B cell (primary cell): ENCODE results near the gene NT5E. TPM values are rescaled to one million over a fixed set of nuclear protein-coding genes. Genes with fewer than 3 reads are reported as not detected.

Experiments used
- ATAC-seq: fragments of 200-7000 bp; cut with Tn5 transposase; one replicate; pipeline ENCODE4 v1.10.0; 2021; ENCODE audit warnings: low read depth, mild to moderate bottlenecking, moderate number of reproducible peaks, moderate library complexity
- CTCF ChIA-PET: fragments of 350-600 bp; sonication (Branson Sonifier 250); formaldehyde crosslinking; loops from one replicate; lab custom pipeline; 2021; ENCODE audit warnings: antibody characterized with exemption, inconsistent platforms; lab: Charles Lee
- POLR2A ChIA-PET: fragments of 350-600 bp; sonication (Branson Sonifier 250); formaldehyde crosslinking; loops from one replicate; lab custom pipeline; 2021; ENCODE audit warnings: antibody characterized with exemption; lab: Charles Lee
- DNase-seq: peaks from one replicate; pipeline ENCODE4 v3.0.0; 2013
- H2AFZ ChIP-seq: 2 replicates; pipeline ENCODE4 v1.6.1; 2012; ENCODE audit warnings: mild to moderate bottlenecking, low read depth, low read length; ENCODE audit not compliant: insufficient read depth, poor library complexity, severe bottlenecking
- H3K27ac ChIP-seq, 2 donors: 1 replicate in 1 of 2; 2 replicates in 1 of 2; pipeline ENCODE4 v1.5.1; 2012 to 2013; ENCODE audit warnings: low read length in 2 of 2, mild to moderate bottlenecking in 2 of 2, moderate library complexity in 1 of 2
- H3K27me3 ChIP-seq, 4 experiments: fragments of 200-600 bp in 1 of 4; sonication (generic) in 1 of 4; replicated peaks in 1 of 4; 1 replicate in 2 of 4; 2 replicates in 2 of 4; pipeline versions ENCODE4 v1.6.1 to v1.7.0; 2013 to 2016; ENCODE audit warnings: low read length in 3 of 4, mild to moderate bottlenecking in 2 of 4, mixed read lengths in 1 of 4, moderate library complexity in 1 of 4; ENCODE audit not compliant: insufficient read depth in 4 of 4, control insufficient read depth in 3 of 4; ENCODE audit errors: control extremely low read depth in 1 of 4
- H3K36me3 ChIP-seq, 2 experiments: replicated peaks in 1 of 2; 1 replicate in 1 of 2; 2 replicates in 1 of 2; pipeline versions ENCODE4 v1.6.1 to v1.7.1; 2013; ENCODE audit warnings: low read length in 1 of 2; ENCODE audit not compliant: insufficient read depth in 2 of 2, control insufficient read depth in 1 of 2; ENCODE audit errors: control extremely low read depth in 1 of 2, extremely low read depth in 1 of 2
- H3K4me1 ChIP-seq, 2 donors: fragments of 200-600 bp in 1 of 2; sonication (generic) in 1 of 2; 1 replicate in 1 of 2; 2 replicates in 1 of 2; pipeline versions ENCODE4 v1.5.1 to v1.6.1; 2013 to 2017; ENCODE audit warnings: low read length in 2 of 2; ENCODE audit not compliant: control insufficient read depth in 2 of 2, insufficient read depth in 2 of 2
- H3K4me2 ChIP-seq: replicated peaks from 2 replicates; pipeline ENCODE3; 2012; ENCODE audit warnings: mild to moderate bottlenecking, low read depth, low read length; ENCODE audit not compliant: poor library complexity, severe bottlenecking
- H3K4me3 ChIP-seq, 5 experiments: fragments of 200-600 bp in 1 of 5; sonication (generic) in 1 of 5; 1 replicate in 3 of 5; 2 replicates in 2 of 5; pipeline versions ENCODE4 v1.5.1 to v1.7.0; 2011 to 2016; ENCODE audit warnings: low read length in 4 of 5, mild to moderate bottlenecking in 4 of 5, low read depth in 2 of 5, control low read depth in 1 of 5, moderate library complexity in 1 of 5; ENCODE audit not compliant: insufficient read depth in 1 of 5; ENCODE audit errors: control extremely low read depth in 1 of 5, extremely low read depth in 1 of 5
- H3K79me2 ChIP-seq: fragments of 200-600 bp; sonication (generic); one replicate; pipeline ENCODE4 v1.6.0; 2016; ENCODE audit warnings: low read length; ENCODE audit not compliant: control insufficient read depth, insufficient read depth
- H3K9ac ChIP-seq: fragments of 200-600 bp; sonication (generic); 2 replicates; pipeline ENCODE4 v1.6.1; 2017; ENCODE audit warnings: mild to moderate bottlenecking, low read length, moderate library complexity
- H3K9me3 ChIP-seq, 3 donors: one replicate each; pipeline versions ENCODE4 v1.6.1 to v1.7.1; 2013; ENCODE audit warnings: low read length in 2 of 3; ENCODE audit not compliant: control insufficient read depth in 2 of 3, insufficient read depth in 1 of 3; ENCODE audit errors: control extremely low read depth in 1 of 3
- H4K20me1 ChIP-seq: 2 replicates; pipeline ENCODE4 v1.6.0; 2012; ENCODE audit warnings: mild to moderate bottlenecking, low read length; ENCODE audit not compliant: insufficient read depth, control insufficient read depth, poor library complexity, severe bottlenecking
- H3K27ac Mint-ChIP-seq: one replicate; pipeline ENCODE4 v1.8.0; 2021; ENCODE audit warnings: mixed read lengths
- H3K27me3 Mint-ChIP-seq: one replicate; pipeline ENCODE4 v1.8.0; 2021; ENCODE audit warnings: mixed read lengths
- H3K4me1 Mint-ChIP-seq: one replicate; pipeline ENCODE4 v1.8.0; 2021; ENCODE audit warnings: mixed read lengths
- H3K4me3 Mint-ChIP-seq: one replicate; pipeline ENCODE4 v1.8.0; 2021; ENCODE audit warnings: mixed read lengths
- H3K9me3 Mint-ChIP-seq: one replicate; pipeline ENCODE4 v1.8.0; 2022; ENCODE audit warnings: mixed read lengths; ENCODE audit not compliant: insufficient read depth
- EZH2 ChIP-seq: IDR thresholded peaks from 2 replicates; pipeline ENCODE4 v1.6.1; 2012; ENCODE audit warnings: borderline replicate concordance, low read depth, mild to moderate bottlenecking, moderate library complexity, low read length; ENCODE audit not compliant: insufficient read depth, poor library complexity, severe bottlenecking
- WGBS: methylation state at CpG from one replicate; pipeline ENCODE4 v1.1.5; 2013; ENCODE audit warnings: missing lambda C conversion rate; ENCODE audit not compliant: insufficient coverage; 5-methylcytosine and 5-hydroxymethylcytosine counted together
- intact Hi-C: fragments of 100-400 bp; cut with micrococcal nuclease; formaldehyde crosslinking; loops from one replicate; pipeline ENCODE4 v1.10.0; 2022
- polyA plus RNA-seq: library from polyadenylated mRNA; depleted of rRNA; stranded (reverse); fragments of >200 nt; gene quantifications from 2 replicates; pipeline ENCODE4 v1.2.3, GENCODE V29; 2012
- total RNA-seq, 2 donors: library from RNA; stranded (reverse); fragments of 120-200 nt in 1 of 2; gene quantifications; 1 replicate in 1 of 2; 2 replicates in 1 of 2; pipeline versions ENCODE4 v1.2.3 to v1.2.4, GENCODE V29; 2013 to 2022
- TF ChIP-seq, protein P1 (sequence below): fragments of 200-600 bp; IDR thresholded peaks from one replicate; pipeline ENCODE4 v1.8.0; 2022; ENCODE audit warnings: antibody characterized with exemption, mild to moderate bottlenecking

NT5E gene
- total and polyA plus RNA-seq, 2 donors (not counting 1 experiment from before 2014, with no cell fraction given) = 11.6 to 23.2 TPM

DNA sequence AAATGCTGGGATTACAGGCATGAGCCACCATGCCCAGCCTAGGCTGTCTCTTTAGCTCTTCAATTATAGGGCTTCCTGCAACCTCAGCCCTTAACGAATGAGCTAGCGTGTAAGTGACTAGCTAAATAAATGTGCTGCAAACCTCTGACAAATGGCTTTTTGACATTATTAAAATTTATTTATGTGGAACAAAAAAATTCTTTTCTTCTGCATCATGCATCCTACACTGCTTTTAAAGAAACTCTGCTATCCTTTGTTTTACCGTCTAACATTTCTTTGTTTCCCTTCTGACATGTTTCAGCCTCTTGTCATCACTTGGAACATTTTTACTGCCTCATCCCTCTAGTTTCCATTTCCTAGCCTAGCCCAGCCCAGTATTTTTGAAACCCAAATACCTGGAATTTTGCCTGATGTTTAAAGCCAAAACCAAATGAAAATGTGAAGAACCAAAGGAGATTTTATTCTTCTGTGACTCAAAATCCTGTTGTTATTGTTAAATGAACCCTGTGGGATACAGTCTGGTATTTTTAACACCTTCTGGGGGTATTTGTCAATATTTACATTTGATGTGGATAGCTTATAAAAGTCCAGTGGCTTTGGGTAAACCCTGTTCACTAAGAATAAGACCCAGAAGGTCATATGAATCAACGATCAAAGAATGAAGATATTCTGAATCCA, 9.5 kb downstream of the NT5E start:
- peak overlapping the region; percentile 71 for H3K27ac Mint-ChIP-seq
- Histone ChIP-seq H3K4me2 (peak overlapping the region; percentile 52), H3K27me3 (peaks cover 0 to 3% (median 0%) of the 10 kb centered on the region in 4 experiments), H2AFZ (no peak overlapping the region), H3K27ac (peak overlapping the region; percentile 6 to 72), H3K4me3 (no peak overlapping the region), H3K36me3 (no peaks in the 10 kb centered on the region), H3K79me2 (peaks cover 29% of the 10 kb centered on the region), H4K20me1 (no peaks in the 10 kb centered on the region), H3K9me3 (no peaks in the 10 kb centered on the region), H3K4me1 (peaks cover 41 to 72% of the 10 kb centered on the region in 2 donors), H3K9ac (no peak overlapping the region)
- TF ChIP-seq, protein P1, sequence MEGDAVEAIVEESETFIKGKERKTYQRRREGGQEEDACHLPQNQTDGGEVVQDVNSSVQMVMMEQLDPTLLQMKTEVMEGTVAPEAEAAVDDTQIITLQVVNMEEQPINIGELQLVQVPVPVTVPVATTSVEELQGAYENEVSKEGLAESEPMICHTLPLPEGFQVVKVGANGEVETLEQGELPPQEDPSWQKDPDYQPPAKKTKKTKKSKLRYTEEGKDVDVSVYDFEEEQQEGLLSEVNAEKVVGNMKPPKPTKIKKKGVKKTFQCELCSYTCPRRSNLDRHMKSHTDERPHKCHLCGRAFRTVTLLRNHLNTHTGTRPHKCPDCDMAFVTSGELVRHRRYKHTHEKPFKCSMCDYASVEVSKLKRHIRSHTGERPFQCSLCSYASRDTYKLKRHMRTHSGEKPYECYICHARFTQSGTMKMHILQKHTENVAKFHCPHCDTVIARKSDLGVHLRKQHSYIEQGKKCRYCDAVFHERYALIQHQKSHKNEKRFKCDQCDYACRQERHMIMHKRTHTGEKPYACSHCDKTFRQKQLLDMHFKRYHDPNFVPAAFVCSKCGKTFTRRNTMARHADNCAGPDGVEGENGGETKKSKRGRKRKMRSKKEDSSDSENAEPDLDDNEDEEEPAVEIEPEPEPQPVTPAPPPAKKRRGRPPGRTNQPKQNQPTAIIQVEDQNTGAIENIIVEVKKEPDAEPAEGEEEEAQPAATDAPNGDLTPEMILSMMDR = no peak
- TF ChIP-seq EZH2 = no peak
- DNase-seq (no peak), ATAC-seq (no peak)
- intact Hi-C loops = loop anchor here (10.0 kb wide), 1 partner anchor 215 kb away; no protein-coding TSS in a partner anchor
- H3K4me3 Mint-ChIP-seq = peak overlapping the region; percentile 29
- 100% methylated on average over 1 of the region's 4 CpGs for WGBS
- CTCF ChIA-PET = interaction anchor here (3.1 to 3.9 kb wide), 2 partner anchors 9 to 24 kb away, joined by 15 to 17 read pairs; partner anchors contain the start of gene NT5E
- H3K4me1 Mint-ChIP-seq = peaks cover 90% of the 10 kb centered on the region
- H3K27me3 Mint-ChIP-seq = peaks cover 2% of the 10 kb centered on the region
- H3K9me3 Mint-ChIP-seq = no peaks in the 10 kb centered on the region
- POLR2A ChIA-PET = interaction anchor here (2.5 kb wide), 1 partner anchor 9 kb away, joined by 6 read pairs; the partner anchor contains the start of gene NT5E
